DOHH2 (cell line): ENCODE results near the gene HHLA2.
"Not testable (repeated sequence)": the region's sequence is repeated elsewhere in the genome, so short reads cannot be mapped to it uniquely, and the experiment has no call there.

Experiments used
- EZH2phosphoT487 ChIP-seq: fragments of 200-600 bp; sonication (generic); IDR thresholded peaks from 2 replicates; pipeline ENCODE4 v1.6.1; 2017; ENCODE audit warnings: borderline replicate concordance, mild to moderate bottlenecking, antibody characterized with exemption, low read length, moderate library complexity, mixed read lengths
- TF ChIP-seq, protein P1 (sequence below): fragments of 200-600 bp; sonication (generic); IDR thresholded peaks from one replicate; pipeline ENCODE4 v1.5.1; 2014; ENCODE audit warnings: antibody characterized with exemption, mild to moderate bottlenecking, low read depth, low read length; ENCODE audit not compliant: poor library complexity, severe bottlenecking

GRCh38 chr3:108279066-108279465 lies 17.3 kb upstream of the HHLA2 start:
- TF ChIP-seq, protein P1, sequence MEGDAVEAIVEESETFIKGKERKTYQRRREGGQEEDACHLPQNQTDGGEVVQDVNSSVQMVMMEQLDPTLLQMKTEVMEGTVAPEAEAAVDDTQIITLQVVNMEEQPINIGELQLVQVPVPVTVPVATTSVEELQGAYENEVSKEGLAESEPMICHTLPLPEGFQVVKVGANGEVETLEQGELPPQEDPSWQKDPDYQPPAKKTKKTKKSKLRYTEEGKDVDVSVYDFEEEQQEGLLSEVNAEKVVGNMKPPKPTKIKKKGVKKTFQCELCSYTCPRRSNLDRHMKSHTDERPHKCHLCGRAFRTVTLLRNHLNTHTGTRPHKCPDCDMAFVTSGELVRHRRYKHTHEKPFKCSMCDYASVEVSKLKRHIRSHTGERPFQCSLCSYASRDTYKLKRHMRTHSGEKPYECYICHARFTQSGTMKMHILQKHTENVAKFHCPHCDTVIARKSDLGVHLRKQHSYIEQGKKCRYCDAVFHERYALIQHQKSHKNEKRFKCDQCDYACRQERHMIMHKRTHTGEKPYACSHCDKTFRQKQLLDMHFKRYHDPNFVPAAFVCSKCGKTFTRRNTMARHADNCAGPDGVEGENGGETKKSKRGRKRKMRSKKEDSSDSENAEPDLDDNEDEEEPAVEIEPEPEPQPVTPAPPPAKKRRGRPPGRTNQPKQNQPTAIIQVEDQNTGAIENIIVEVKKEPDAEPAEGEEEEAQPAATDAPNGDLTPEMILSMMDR, result not testable (repeated sequence)
- TF ChIP-seq EZH2phosphoT487, result not testable (repeated sequence)
